H9 (cell line): Measurements from ENCODE around the gene PHF21A. TPM values are rescaled to one million over a fixed set of nuclear protein-coding genes. Genes with fewer than 3 reads are reported as not detected.

ENCODE experiments used
- DNase-seq: peaks from one replicate; pipeline ENCODE4 v3.0.0-alpha.2; 2017
- H2AFZ ChIP-seq: one replicate; pipeline ENCODE4 v1.6.1; 2013; ENCODE audit warnings: mild to moderate bottlenecking, low read length, control low read depth, moderate library complexity
- H2AK5ac ChIP-seq: 2 replicates; pipeline ENCODE4 v1.6.1; 2013; ENCODE audit warnings: low read length, control low read depth, mixed read lengths; ENCODE audit not compliant: insufficient read length
- H2BK120ac ChIP-seq: one replicate; pipeline ENCODE4 v1.6.1; 2013; ENCODE audit warnings: low read depth, mild to moderate bottlenecking, low read length, control low read depth, inconsistent platforms; ENCODE audit not compliant: poor library complexity, severe bottlenecking
- H2BK12ac ChIP-seq: 2 replicates; pipeline ENCODE4 v1.6.1; 2013; ENCODE audit warnings: low read length, control low read depth, mixed read lengths, low read depth; ENCODE audit not compliant: insufficient read length
- H2BK15ac ChIP-seq: 2 replicates; pipeline ENCODE4 v1.6.1; 2013; ENCODE audit warnings: low read depth, low read length, control low read depth
- H2BK20ac ChIP-seq: one replicate; pipeline ENCODE4 v1.6.1; 2013; ENCODE audit warnings: low read depth, mild to moderate bottlenecking, low read length, control low read depth, inconsistent platforms; ENCODE audit not compliant: poor library complexity, severe bottlenecking
- H2BK5ac ChIP-seq: 2 replicates; pipeline ENCODE4 v1.6.1; 2013; ENCODE audit warnings: low read length, control low read depth, mixed read lengths; ENCODE audit not compliant: insufficient read length
- H3K14ac ChIP-seq: 2 replicates; pipeline ENCODE4 v1.6.1; 2013; ENCODE audit warnings: low read length, control low read depth; ENCODE audit not compliant: insufficient read depth
- H3K18ac ChIP-seq: 2 replicates; pipeline ENCODE4 v1.6.1; 2013; ENCODE audit warnings: low read depth, mild to moderate bottlenecking, mixed read lengths, low read length, control low read depth; ENCODE audit not compliant: insufficient read length
- H3K23ac ChIP-seq: 2 replicates; pipeline ENCODE4 v1.6.1; 2013; ENCODE audit warnings: low read length, control low read depth, mixed read lengths, low read depth; ENCODE audit not compliant: insufficient read length
- H3K23me2 ChIP-seq: 2 replicates; pipeline ENCODE4 v1.6.1; 2013; ENCODE audit warnings: low read depth, mild to moderate bottlenecking, mixed read lengths, low read length, control low read depth; ENCODE audit not compliant: insufficient read length, poor library complexity, severe bottlenecking
- H3K27ac ChIP-seq: 2 replicates; pipeline ENCODE4 v1.5.1; 2013; ENCODE audit warnings: low read length, control low read depth, mixed read lengths, low read depth; ENCODE audit not compliant: insufficient read length
- H3K27me3 ChIP-seq: 2 replicates; pipeline ENCODE4 v1.6.1; 2013; ENCODE audit warnings: low read length, control low read depth, inconsistent platforms; ENCODE audit not compliant: insufficient read depth
- H3K4ac ChIP-seq: 2 replicates; pipeline ENCODE4 v1.6.1; 2013; ENCODE audit warnings: low read depth, mild to moderate bottlenecking, control low read depth, inconsistent platforms, low read length, moderate library complexity
- H3K4me1 ChIP-seq: 2 replicates; pipeline ENCODE4 v1.6.1; 2013; ENCODE audit warnings: low read length, control low read depth, inconsistent platforms; ENCODE audit not compliant: insufficient read depth
- H3K4me2 ChIP-seq: 2 replicates; pipeline ENCODE4 v1.6.1; 2013; ENCODE audit warnings: low read length, control low read depth, mixed read lengths; ENCODE audit not compliant: insufficient read length, insufficient read depth
- H3K56ac ChIP-seq: 2 replicates; pipeline ENCODE4 v1.6.1; 2013; ENCODE audit warnings: low read depth, mild to moderate bottlenecking, mixed read lengths, low read length, control low read depth; ENCODE audit not compliant: insufficient read length
- H3K79me1 ChIP-seq: 2 replicates; pipeline ENCODE4 v1.6.1; 2013; ENCODE audit warnings: low read depth, mild to moderate bottlenecking, moderate library complexity, low read length, control low read depth, inconsistent platforms; ENCODE audit not compliant: insufficient read depth, poor library complexity, severe bottlenecking
- H3K79me2 ChIP-seq: 2 replicates; pipeline ENCODE4 v1.6.1; 2013; ENCODE audit warnings: low read length, control low read depth, inconsistent platforms; ENCODE audit not compliant: insufficient read depth
- H3K9ac ChIP-seq: 2 replicates; pipeline ENCODE4 v1.6.1; 2013; ENCODE audit warnings: low read length, control low read depth, mixed read lengths; ENCODE audit not compliant: insufficient read length; ENCODE audit errors: extremely low read depth
- H3K9me3 ChIP-seq: one replicate; pipeline ENCODE4 v1.6.1; 2013; ENCODE audit warnings: low read depth, low read length, inconsistent platforms; ENCODE audit not compliant: control insufficient read depth
- H3T11ph ChIP-seq: one replicate; pipeline ENCODE4 v1.6.1; 2013; ENCODE audit warnings: mild to moderate bottlenecking, low read length, control low read depth, inconsistent platforms
- H4K20me1 ChIP-seq: one replicate; pipeline ENCODE4 v1.6.1; 2013; ENCODE audit not compliant: control insufficient read depth, insufficient read length, insufficient read depth
- H4K5ac ChIP-seq: 2 replicates; pipeline ENCODE4 v1.6.1; 2013; ENCODE audit warnings: low read depth, mild to moderate bottlenecking, mixed read lengths, low read length, control low read depth; ENCODE audit not compliant: insufficient read length
- H4K8ac ChIP-seq: replicated peaks from 2 replicates; pipeline ENCODE4 v1.6.1; 2013; ENCODE audit warnings: low read length, control low read depth, mixed read lengths, low read depth; ENCODE audit not compliant: insufficient read length
- H4K91ac ChIP-seq: 2 replicates; pipeline ENCODE4 v1.6.1; 2013; ENCODE audit warnings: low read depth, mild to moderate bottlenecking, moderate library complexity, mixed read lengths, low read length, control low read depth; ENCODE audit not compliant: insufficient read length
- H3K27ac Mint-ChIP-seq, 3 experiments: 2 replicates in 2 of 3; 3 replicates in 1 of 3; pipeline ENCODE4 v1.8.0; 2020 to 2021; ENCODE audit warnings: mixed read lengths in 3 of 3, mild to moderate bottlenecking in 1 of 3, moderate library complexity in 1 of 3
- H3K27me3 Mint-ChIP-seq: 2 replicates; pipeline ENCODE4 v1.8.0; 2021; ENCODE audit warnings: low read depth, mild to moderate bottlenecking, moderate library complexity, mixed read lengths
- H3K36me3 Mint-ChIP-seq, 3 experiments: 2 replicates in 2 of 3; 3 replicates in 1 of 3; pipeline ENCODE4 v1.8.0; 2020 to 2021; ENCODE audit warnings: low read depth in 3 of 3, mixed read lengths in 3 of 3; ENCODE audit not compliant: insufficient read depth in 1 of 3
- H3K4me1 Mint-ChIP-seq, 2 experiments: 2 replicates each; pipeline ENCODE4 v1.8.0; 2020; ENCODE audit warnings: mixed read lengths in 2 of 2
- H3K4me3 Mint-ChIP-seq, 2 experiments: 2 replicates in 1 of 2; 3 replicates in 1 of 2; pipeline ENCODE4 v1.8.0; 2020 to 2021; ENCODE audit warnings: mild to moderate bottlenecking in 2 of 2, mixed read lengths in 2 of 2, moderate library complexity in 1 of 2
- H3K9me3 Mint-ChIP-seq, 2 experiments: 2 replicates in 1 of 2; 3 replicates in 1 of 2; pipeline ENCODE4 v1.8.0; 2020; ENCODE audit warnings: mild to moderate bottlenecking in 2 of 2, mixed read lengths in 2 of 2, moderate library complexity in 1 of 2
- CTCF ChIP-seq: fragments of 200-600 bp; sonication (generic); conservative IDR thresholded peaks from 3 replicates; pipeline ENCODE4 v1.8.0; 2021; ENCODE audit warnings: antibody characterized with exemption, mild to moderate bottlenecking
- WGBS: extraction: QIAGEN DNeasy Blood & Tissue Kit; methylation state at CpG from one replicate; pipeline ENCODE4 v1.1.7; 2013; ENCODE audit warnings: missing lambda C conversion rate, low lambda C conversion rate, mixed read lengths; ENCODE audit not compliant: insufficient read length; ENCODE audit errors: extremely low coverage; 5-methylcytosine and 5-hydroxymethylcytosine counted together
- total RNA-seq: library from RNA; stranded (reverse); gene quantifications from 2 replicates; pipeline ENCODE4 v1.2.1, GENCODE V29; 2021

The PHF21A gene
- total RNA-seq, 1 experiment from 2014 or later: 33.8 TPM

DNA sequence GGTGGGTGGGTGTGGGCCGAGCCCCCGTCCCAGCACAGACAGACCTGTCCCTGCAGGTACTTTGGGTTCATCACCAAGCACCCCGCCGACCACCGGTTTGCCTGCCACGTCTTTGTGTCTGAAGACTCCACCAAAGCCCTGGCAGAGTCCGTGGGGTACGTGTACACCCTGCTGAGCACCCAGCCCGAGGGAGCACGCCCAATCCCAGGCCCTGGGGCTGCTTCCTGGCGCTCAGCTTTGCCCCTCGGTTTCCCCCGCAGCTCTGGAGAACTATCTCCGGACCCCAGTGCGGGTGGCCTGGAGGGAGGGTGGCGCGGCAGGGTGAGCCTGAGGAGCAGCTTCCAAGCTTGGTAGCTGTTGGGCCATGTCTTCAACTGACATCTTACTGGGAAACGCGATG is 216.2 kb downstream of the PHF21A start:
- H3K56ac ChIP-seq: no peak overlapping the region
- no peak for DNase-seq
- Mint-ChIP-seq H3K36me3 (peaks cover 10 to 33% (median 19%) of the 10 kb centered on the region in 3 experiments), H3K9me3 (no peaks in the 10 kb centered on the region), H3K27me3 (peaks cover 6% of the 10 kb centered on the region), H3K4me3 (no peak overlapping the region), H3K4me1 (peaks cover 10 to 11% of the 10 kb centered on the region in 2 experiments), H3K27ac (no peak overlapping the region)
- H2BK12ac ChIP-seq: no peak overlapping the region
- H3K14ac ChIP-seq: no peak overlapping the region
- no peak overlapping the region for H4K8ac ChIP-seq
- H3K9ac ChIP-seq: no peak overlapping the region
- no CpG with 5 or more reads among the region's 19 CpGs for WGBS
- H2BK15ac ChIP-seq: no peak overlapping the region
- H4K20me1 ChIP-seq: no peaks in the 10 kb centered on the region
- H3T11ph ChIP-seq: no peak overlapping the region
- H3K79me1 ChIP-seq: no peaks in the 10 kb centered on the region
- H3K27ac ChIP-seq: no peak overlapping the region
- no peak overlapping the region for H2AK5ac ChIP-seq
- no peaks in the 10 kb centered on the region for H3K9me3 ChIP-seq
- no peak overlapping the region for H4K5ac ChIP-seq
- no peaks in the 10 kb centered on the region; the same call in 1 of the 2 replicates for H3K27me3 ChIP-seq
- H3K23me2 ChIP-seq: peaks cover 7% of the 10 kb centered on the region
- H2AFZ ChIP-seq: no peak overlapping the region
- TF ChIP-seq CTCF: no peak
- H3K79me2 ChIP-seq: no peaks in the 10 kb centered on the region
- no peak overlapping the region for H3K4me2 ChIP-seq
- no peak overlapping the region for H2BK5ac ChIP-seq
- no peak overlapping the region for H2BK20ac ChIP-seq
- no peaks in the 10 kb centered on the region for H3K4me1 ChIP-seq
- no peak overlapping the region for H4K91ac ChIP-seq
- no peak overlapping the region for H3K4ac ChIP-seq
- H3K23ac ChIP-seq: no peak overlapping the region
- H2BK120ac ChIP-seq: no peak overlapping the region
- H3K18ac ChIP-seq: no peak overlapping the region
